AG04449 (cell line): ENCODE results near the gene B3GALT6.

ENCODE experiments used
- CTCF ChIA-PET: fragments of 350-600 bp; formaldehyde crosslinking; extraction: SDS; loops from one replicate; lab custom pipeline; 2021; ENCODE audit warnings: antibody characterized with exemption; lab: Yijun Ruan, JAX
- POLR2A ChIA-PET: fragments of 400-600, 350-600 bp; formaldehyde crosslinking; extraction: SDS; loops from one replicate; lab custom pipeline; 2020; ENCODE audit warnings: antibody characterized with exemption, inconsistent platforms; lab: Yijun Ruan, JAX
- DNase-seq: peaks from one replicate; pipeline ENCODE4 v3.0.0-alpha.2; 2010; ENCODE audit warnings: low read depth, low spot score
- H3K4me3 ChIP-seq: 2 replicates; pipeline ENCODE4 v1.5.1; 2011; ENCODE audit warnings: low read depth, mild to moderate bottlenecking, control low read depth, low read length
- TF ChIP-seq, protein P1 (sequence below): IDR thresholded peaks from one replicate; pipeline ENCODE4 v1.5.1; 2011; ENCODE audit warnings: mild to moderate bottlenecking, moderate library complexity, low read length, control low read depth, inconsistent platforms; ENCODE audit not compliant: insufficient read depth; ENCODE audit errors: missing control alignments

B3GALT6 gene

GRCh38 chr1:1239227-1239613 lies 7.2 kb downstream of the B3GALT6 start:
- H3K4me3 ChIP-seq: no peak overlapping the region
- TF ChIP-seq, protein P1, sequence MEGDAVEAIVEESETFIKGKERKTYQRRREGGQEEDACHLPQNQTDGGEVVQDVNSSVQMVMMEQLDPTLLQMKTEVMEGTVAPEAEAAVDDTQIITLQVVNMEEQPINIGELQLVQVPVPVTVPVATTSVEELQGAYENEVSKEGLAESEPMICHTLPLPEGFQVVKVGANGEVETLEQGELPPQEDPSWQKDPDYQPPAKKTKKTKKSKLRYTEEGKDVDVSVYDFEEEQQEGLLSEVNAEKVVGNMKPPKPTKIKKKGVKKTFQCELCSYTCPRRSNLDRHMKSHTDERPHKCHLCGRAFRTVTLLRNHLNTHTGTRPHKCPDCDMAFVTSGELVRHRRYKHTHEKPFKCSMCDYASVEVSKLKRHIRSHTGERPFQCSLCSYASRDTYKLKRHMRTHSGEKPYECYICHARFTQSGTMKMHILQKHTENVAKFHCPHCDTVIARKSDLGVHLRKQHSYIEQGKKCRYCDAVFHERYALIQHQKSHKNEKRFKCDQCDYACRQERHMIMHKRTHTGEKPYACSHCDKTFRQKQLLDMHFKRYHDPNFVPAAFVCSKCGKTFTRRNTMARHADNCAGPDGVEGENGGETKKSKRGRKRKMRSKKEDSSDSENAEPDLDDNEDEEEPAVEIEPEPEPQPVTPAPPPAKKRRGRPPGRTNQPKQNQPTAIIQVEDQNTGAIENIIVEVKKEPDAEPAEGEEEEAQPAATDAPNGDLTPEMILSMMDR: no peak
- ChIA-PET POLR2A (interaction anchor here (0.7 kb wide), 1 partner anchor 31 kb away, joined by 3 read pairs; no protein-coding TSS in a partner anchor), CTCF (interaction anchor here (1.0 to 2.4 kb wide), 4 partner anchors 117 to 177 kb away, joined by 4 to 10 read pairs (median 6); no protein-coding TSS in a partner anchor)
- DNase-seq: no peak

GRCh38 chr1:1239614-1240347 lies 7.7 kb downstream of the B3GALT6 start:
- TF ChIP-seq, protein P1: no peak
- CTCF ChIA-PET: interaction anchor here (1.0 to 2.0 kb wide), 3 partner anchors 117 to 178 kb away, joined by 4 to 6 read pairs (median 5); no protein-coding TSS in a partner anchor
- no peak overlapping the region for H3K4me3 ChIP-seq
- POLR2A ChIA-PET: interaction anchor here (0.7 kb wide), 1 partner anchor 31 kb away, joined by 3 read pairs; no protein-coding TSS in a partner anchor
- no peak for DNase-seq

- CTCF ChIA-PET: interaction anchor here (2.0 kb wide), 1 partner anchor 120 kb away, joined by 6 read pairs; no protein-coding TSS in a partner anchor
- POLR2A ChIA-PET: no interaction called here
- no peak overlapping the region for H3K4me3 ChIP-seq
Observed at GRCh38 chr1:1240348-1240732, 8.3 kb downstream of the B3GALT6 start.

DNA sequence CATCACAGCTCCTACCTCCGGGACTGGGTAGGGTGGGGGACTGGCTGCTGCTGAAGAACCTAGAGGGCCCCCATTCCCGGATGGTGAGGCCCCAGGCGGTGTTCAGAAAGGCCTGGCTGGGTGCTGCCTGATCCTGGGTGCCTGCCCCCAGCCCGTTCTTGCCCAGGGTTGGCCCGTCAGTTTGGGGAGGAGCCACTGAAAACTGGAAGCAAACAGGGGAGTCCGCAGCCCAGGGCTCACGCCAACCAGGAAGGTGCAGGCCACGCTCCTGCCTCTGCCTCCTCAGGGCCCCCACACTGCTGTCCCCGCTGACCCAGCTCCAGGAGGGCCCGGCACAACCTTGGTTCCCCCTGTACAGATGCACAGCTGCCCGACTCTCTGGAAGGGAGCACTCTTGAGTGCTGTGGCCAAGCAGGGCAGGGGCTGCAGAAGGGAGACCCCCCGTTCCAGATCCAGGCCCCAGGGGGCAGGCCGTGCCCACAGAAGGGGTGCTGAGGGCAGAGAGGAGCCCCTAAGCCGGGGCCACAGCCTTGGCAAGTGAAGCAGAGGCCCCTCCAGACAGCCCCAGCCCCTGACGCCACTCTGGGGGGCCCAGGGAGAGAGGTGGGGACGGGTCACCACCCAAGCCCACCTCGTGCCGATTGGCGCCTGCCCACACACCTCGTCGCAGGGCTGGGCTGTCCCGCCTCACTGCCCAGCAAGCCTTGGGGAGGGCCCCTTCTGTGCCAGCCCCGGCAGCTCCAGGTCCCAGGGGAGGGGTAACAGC lies 9.0 kb downstream of the B3GALT6 start:
- DNase-seq: no peak
- H3K4me3 ChIP-seq: no peak overlapping the region
- ChIA-PET POLR2A (interaction anchor here (0.6 kb wide), 3 partner anchors 10 to 94 kb away, joined by 3 to 5 read pairs (median 4); no protein-coding TSS in a partner anchor), CTCF (interaction anchor here (0.6 kb wide), 1 partner anchor 9 kb away, joined by 3 read pairs; no protein-coding TSS in a partner anchor)
- TF ChIP-seq, protein P1: no peak

More at GRCh38 chr1:1240348-1240732, 8.3 kb downstream of the B3GALT6 start:
- TF ChIP-seq, protein P1: no peak
- DNase-seq: no peak

- POLR2A ChIA-PET: interaction anchor here (0.6 kb wide), 3 partner anchors 11 to 95 kb away, joined by 3 to 5 read pairs (median 4); no protein-coding TSS in a partner anchor
- no peak overlapping the region for H3K4me3 ChIP-seq
- CTCF ChIA-PET: interaction anchor here (0.6 to 1.1 kb wide), 2 partner anchors 9 to 119 kb away, joined by 3 to 5 read pairs; no protein-coding TSS in a partner anchor
- TF ChIP-seq, protein P1: no peak
- no peak for DNase-seq
Observed at GRCh38 chr1:1241588-1242219, 9.7 kb downstream of the B3GALT6 start.
